GM21423 (cell line): ENCODE data around the gene PLPP7.
"Not testable (repeated sequence)": the region's sequence is repeated elsewhere in the genome, so short reads cannot be mapped to it uniquely, and the experiment has no call there.

ENCODE experiments used
- ATAC-seq: cut with Tn5 transposase; IDR thresholded peaks from one replicate; pipeline ENCODE4 v1.9.1; 2021; ENCODE audit warnings: mild to moderate bottlenecking, moderate library complexity; ENCODE audit not compliant: unreplicated experiment

PLPP7 gene

DNA sequence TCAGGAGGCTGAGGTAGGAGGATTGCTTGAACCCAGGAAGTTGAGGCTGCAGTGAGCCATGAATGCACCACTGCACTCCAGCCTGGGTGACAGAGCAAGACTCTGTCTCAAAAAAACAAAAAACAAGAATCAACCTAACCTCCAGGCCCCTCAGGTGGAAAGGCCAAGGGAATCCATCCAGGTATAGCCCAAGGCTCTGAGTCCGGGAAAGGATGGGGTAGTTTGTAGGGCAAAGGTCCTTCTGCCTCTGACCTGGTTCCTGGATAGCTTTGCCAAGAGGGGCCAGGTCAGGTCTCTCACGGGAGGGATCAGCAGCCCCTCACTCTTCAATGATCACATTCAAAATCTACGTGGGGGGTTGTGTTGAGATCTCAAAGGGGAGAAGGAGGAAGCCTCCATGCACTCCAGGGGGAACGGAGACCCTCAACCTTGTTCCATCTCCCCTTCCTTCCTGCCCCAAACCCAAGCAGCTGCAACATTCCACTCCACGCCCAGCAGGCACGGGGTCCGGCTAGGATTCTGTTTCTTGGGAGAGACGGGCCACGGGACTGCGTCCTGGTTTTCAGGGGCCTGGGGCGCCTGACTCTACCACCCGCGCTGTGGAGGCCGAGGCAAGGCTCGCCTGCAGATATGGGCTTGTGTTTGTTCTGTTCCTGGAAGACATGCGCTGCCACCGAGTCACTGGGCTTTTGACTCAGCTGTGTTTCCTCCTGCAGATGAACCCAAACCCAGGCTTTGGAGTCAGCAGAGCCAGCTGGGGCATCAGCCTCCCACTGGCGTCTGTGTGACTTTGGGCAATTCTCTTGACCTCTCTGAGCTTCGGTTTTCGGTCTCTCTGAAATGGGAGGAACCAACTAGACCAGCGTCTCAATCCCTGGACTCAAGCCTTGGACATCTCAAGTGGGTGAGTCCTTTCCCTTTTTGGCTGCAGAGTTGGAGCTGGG, 35.5 kb downstream of the PLPP7 start:
- no peak for ATAC-seq

- ATAC-seq: no peak
Observed at GRCh38 chr9:131329241-131329641, 39.7 kb downstream of the PLPP7 start.

GRCh38 chr9:131330814-131331600, 41.5 kb downstream of the PLPP7 start:
- ATAC-seq: no peak

DNA sequence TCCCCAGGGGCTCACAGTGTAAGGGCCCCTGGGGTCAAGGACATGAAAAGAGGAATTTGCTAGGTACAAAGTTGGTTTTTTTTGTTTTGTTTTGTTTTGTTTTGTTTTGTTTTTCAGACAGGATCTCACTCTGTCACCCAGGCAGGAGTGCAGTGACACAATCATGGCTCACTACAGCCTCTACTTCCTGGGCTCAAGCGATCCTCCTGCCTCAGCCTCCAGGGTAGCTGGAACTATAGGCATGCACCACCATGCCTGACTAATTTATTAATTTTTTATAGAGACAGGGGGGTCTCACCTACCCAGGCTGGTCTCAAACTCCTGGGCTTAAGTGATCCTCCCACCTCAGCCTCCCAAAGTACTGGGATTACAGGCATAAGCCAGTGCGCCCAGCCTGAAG, 42.5 kb downstream of the PLPP7 start:
- ATAC-seq: not testable (repeated sequence)

GRCh38 chr9:131333771-131334628, 44.5 kb downstream of the PLPP7 start:
- no peak for ATAC-seq

DNA sequence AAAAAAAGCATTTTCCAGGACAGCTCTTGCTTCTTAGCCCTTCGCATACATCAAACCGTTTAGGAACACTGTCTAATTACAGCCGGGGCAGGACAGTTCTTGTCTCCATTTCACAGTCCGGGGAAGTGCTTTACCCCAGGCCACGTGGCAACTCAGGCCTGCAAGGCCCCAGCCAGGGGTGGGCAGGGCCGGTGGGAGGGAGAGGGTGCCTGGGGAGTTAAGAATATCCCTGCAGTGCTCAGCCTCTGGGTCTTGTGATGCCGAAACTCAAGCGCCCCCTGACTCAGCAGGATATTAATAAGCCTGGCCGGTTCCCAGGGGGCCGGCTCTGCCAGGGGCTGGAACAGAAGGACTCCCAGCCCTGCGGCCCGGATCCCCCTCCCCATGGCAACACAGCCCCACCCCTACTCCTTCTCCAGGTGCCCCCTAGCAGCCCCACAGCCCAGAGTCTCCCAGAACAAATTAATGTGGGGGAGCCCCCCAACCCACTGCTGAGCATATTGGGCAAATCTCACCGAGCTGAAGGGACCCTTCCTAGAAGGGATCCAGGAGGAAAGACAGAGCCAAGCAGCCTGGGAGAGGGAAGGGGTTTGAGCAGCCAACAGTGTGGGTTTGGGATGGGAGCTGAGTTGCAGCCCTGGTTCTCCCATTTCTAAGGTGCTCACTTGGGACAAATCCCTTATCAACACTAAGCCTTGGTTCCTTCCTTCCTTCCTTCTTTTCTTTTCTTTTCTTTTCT, 45.3 kb downstream of the PLPP7 start:
- ATAC-seq: no peak

DNA sequence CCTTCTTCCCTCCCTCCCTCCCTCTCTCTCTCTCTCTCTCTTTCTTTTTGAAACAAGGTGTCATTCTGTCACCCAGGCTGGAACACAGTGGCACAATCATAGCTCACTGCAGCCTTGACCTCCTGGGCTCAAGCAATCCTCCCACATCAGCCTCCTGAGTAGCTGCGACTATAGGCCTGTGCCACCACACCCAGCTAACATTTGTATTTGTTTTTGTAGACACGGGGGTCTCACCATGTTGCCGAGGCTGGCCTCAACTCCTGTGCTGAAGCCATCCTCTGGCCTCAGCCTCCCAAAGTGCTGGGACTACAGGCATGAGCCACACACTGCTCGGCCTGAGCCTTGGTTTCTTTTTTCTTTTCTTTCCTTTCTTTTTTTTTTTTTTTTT, 45.8 kb downstream of the PLPP7 start:
- ATAC-seq: no peak

DNA sequence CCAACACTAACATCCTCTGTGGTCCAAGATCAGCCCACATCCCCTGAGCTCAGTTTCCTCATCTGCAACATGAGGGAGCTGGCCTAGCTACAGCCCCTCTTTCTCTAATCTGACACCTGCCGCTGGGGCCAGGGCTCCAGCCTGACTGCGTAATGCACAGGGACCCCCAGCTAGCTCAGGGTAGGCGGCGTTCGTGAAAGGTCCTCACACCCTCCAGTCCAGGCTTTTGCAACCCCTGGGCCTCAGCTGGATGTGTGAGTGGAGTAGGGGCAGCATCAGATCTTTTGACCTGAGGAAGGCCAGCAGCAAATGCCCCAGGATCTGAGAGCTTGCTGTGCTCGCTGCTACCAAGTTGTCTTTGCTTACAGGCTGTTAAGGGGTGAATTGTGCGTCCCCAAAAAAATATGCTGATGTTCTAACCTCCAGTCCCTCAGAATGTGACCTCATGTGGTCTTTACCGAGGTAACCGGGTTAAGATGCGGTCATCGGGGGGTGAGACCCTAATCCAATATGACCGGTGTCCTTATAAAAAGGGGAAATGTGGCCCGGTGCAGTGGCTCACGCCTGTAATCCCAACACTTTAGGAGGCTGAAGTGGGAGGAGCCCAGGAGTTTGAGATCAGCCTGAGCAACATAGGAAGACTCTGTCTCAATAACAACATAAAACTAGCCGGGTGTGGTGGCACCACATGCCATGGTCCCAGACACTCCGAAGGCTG, 47.8 kb downstream of the PLPP7 start:
- no peak for ATAC-seq

DNA sequence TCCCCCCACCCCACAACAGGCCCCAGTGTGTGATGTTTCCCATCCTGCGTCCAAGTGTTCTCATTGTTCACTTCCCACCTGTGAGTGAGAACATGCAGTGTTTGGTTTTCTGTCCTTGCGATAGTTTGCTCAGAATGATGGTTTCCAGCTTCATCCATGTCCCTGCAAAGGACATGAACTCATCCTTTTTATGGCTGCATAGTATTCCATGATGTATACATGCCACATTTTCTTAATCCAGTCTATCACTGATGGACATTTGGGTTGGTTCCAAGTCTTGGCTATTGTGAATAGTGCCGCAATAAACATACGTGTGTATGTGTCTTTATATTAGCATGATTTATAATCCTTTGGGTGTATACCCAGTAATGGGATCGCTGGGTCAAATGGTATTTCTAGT, 49.7 kb downstream of the PLPP7 start:
- not testable (repeated sequence) for ATAC-seq

GRCh38 chr9:131344931-131345535, 55.5 kb downstream of the PLPP7 start:
- not testable (repeated sequence) for ATAC-seq

GRCh38 chr9:131346559-131346958, 57.0 kb downstream of the PLPP7 start:
- ATAC-seq: no peak

- ATAC-seq: no peak
Observed at GRCh38 chr9:131347376-131348020, 58.0 kb downstream of the PLPP7 start.

- ATAC-seq: no peak
Observed at GRCh38 chr9:131348631-131349521, 59.4 kb downstream of the PLPP7 start.

GRCh38 chr9:131349522-131349880, 60.0 kb downstream of the PLPP7 start:
- ATAC-seq: no peak

DNA sequence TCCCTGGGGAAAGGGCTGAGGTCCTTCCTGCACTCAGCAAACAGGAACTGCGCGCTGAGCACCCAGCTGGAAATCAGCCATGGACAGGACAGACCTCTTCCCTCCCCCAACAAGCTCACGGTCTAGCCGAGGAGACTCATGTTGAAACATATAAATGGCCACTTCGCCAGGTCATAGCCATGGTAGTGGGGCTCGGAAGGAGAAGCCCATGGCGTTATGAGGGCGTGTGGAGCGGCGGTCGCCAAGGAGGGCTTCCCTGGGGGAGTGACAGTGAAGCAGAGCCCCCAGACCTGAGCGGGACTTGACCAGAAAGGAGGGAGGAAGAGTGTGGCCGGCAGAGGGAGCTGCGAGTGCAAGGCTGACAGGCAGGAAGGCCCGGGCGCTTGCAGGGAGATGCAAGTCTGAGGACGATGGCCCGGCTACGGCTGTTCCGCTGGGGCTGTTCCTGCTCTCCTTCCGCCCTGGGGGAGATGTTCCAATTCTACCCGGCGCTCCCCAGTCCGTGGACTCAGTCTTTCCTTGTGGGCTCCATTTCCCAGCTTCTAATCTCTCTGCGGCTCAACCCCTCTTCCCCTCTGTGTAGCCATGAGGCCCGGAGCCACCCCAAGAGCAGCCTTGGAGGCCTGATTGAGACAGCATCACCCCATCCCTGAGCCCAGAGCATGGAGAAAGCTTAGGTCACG, 60.5 kb downstream of the PLPP7 start:
- ATAC-seq: no peak

- ATAC-seq: not testable (repeated sequence)
Observed at GRCh38 chr9:131356479-131356878, 67.0 kb downstream of the PLPP7 start.

- no peak for ATAC-seq
Observed at GRCh38 chr9:131358556-131358955, 69.0 kb downstream of the PLPP7 start.
